ENCODE measurements around the gene SLAIN2. TPM values are rescaled to one million over a fixed set of nuclear protein-coding genes. Genes with fewer than 3 reads are reported as not detected.

The SLAIN2 gene
- total and polyA plus RNA-seq, 2 of the 4 experiments (the other 2 are of a cell fraction): 23.3 to 53.0 TPM

GRCh38 chr4:48429709-48430474 lies 88.6 kb downstream of the SLAIN2 start:
- no peak overlapping the region for H2AK5ac ChIP-seq (ENCODE audit: low read depth, low read length)
- H3K9me3 ChIP-seq (ENCODE audit: control insufficient read depth, insufficient read depth, low read length): no peaks in the 10 kb centered on the region
- no peak overlapping the region for H3K4me2 ChIP-seq (ENCODE audit: low read depth, low read length)
- dilution Hi-C loops (cut with HindIII; ENCODE audit: low sequenced_read_pairs, unreplicated experiment): no loop called here
- ChIA-PET POLR2A (ENCODE audit: unreplicated experiment) (no interaction called here), CTCF (no interaction called here)
- no peak overlapping the region for H3K23ac ChIP-seq (ENCODE audit: low read depth, low read length)
- no peak overlapping the region for H2BK20ac ChIP-seq (ENCODE audit: low read depth, low read length)
- H4K5ac ChIP-seq (ENCODE audit: low read depth, low read length): no peak overlapping the region
- in situ Hi-C loops (cut with MboI; ENCODE audit: low sequenced_read_pairs): no loop called here
- H2BK15ac ChIP-seq (ENCODE audit: low read depth, low read length): no peak overlapping the region
- H3K9ac ChIP-seq (ENCODE audit: low read depth, low read length): no peak overlapping the region
- no peaks in the 10 kb centered on the region for H4K20me1 ChIP-seq (ENCODE audit: insufficient read depth, low read length)
- H4K91ac ChIP-seq (ENCODE audit: insufficient read depth, low read depth, low read length): no peak overlapping the region
- H3K56ac ChIP-seq (ENCODE audit: extremely low read depth, insufficient read depth, low read length): no peak overlapping the region
- WGBS, 2 experiments (ENCODE audit: extremely low coverage in 2 of 2, insufficient read length in 1 of 2): no CpG with 5 or more reads among the region's 1 CpG
- no peak overlapping the region for H2BK120ac ChIP-seq (ENCODE audit: low read depth, low read length)
- no peak overlapping the region for H2BK5ac ChIP-seq (ENCODE audit: low read depth, low read length, poor library complexity, severe bottlenecking)
- H2AK9ac ChIP-seq (replicated peaks; ENCODE audit: low read depth, low read length, poor library complexity): no peak overlapping the region
- no peak for ATAC-seq (ENCODE audit: low read depth)
- no peaks in the 10 kb centered on the region; a peak in 1 of 4 replicates for H3K79me1 ChIP-seq (ENCODE audit: low read depth in 1 of 2, low read length in 2 of 2)
- no TSS peak for BruUV-seq (replicated peaks)
- no peak overlapping the region for H3K27ac ChIP-seq (ENCODE audit: insufficient read depth, low read length)
- H2AFZ ChIP-seq (replicated peaks; ENCODE audit: low read length, poor library complexity): no peak overlapping the region
- no peak overlapping the region for H3K4me3 ChIP-seq (ENCODE audit: insufficient read depth, low read depth, low read length)
- H3K4ac ChIP-seq (ENCODE audit: low read depth, low read length): no peak overlapping the region
- H3K4me1 ChIP-seq (ENCODE audit: control insufficient read depth, insufficient read depth, low read length): peaks cover 1% of the 10 kb centered on the region; the same call in 1 of the 2 replicates
- TF ChIP-seq CEBPB (IDR thresholded peaks at IDR 0.05; ENCODE audit: low read depth, low read length) (no peak), FOS (IDR thresholded peaks at IDR 0.05; ENCODE audit: low read depth, low read length) (no peak), RAD21 (IDR thresholded peaks at IDR 0.05; ENCODE audit: low read length) (no peak), RCOR1 (IDR thresholded peaks at IDR 0.05; ENCODE audit: insufficient replicate concordance, low read length) (no peak), MXI1 (IDR thresholded peaks at IDR 0.05; ENCODE audit: borderline replicate concordance, low read depth, low read length) (no peak), USF2 (IDR thresholded peaks at IDR 0.05; ENCODE audit: low read depth, low read length) (no peak), MAZ (IDR thresholded peaks at IDR 0.05; ENCODE audit: borderline replicate concordance, low read depth, low read length) (no peak), ELK1 (IDR thresholded peaks at IDR 0.05; ENCODE audit: borderline replicate concordance, low read depth, low read length) (no peak), BHLHE40 (IDR thresholded peaks at IDR 0.05; ENCODE audit: low read depth, low read length) (no peak), MAFK (IDR thresholded peaks at IDR 0.05; ENCODE audit: low read depth, low read length) (no peak), RFX5 (IDR thresholded peaks at IDR 0.05; ENCODE audit: low read depth, low read length) (no peak), CHD1 (IDR thresholded peaks at IDR 0.05; ENCODE audit: low read depth, low read length) (no peak), SMC3 (IDR thresholded peaks at IDR 0.05; ENCODE audit: low read depth, low read length) (no peak), POLR2A (IDR thresholded peaks at IDR 0.05; ENCODE audit: low read depth, low read length) (no peak), CTCF (conservative IDR thresholded peaks at IDR 0.05; ENCODE audit: low read depth, low read length) (no peak), NFE2L2 (IDR thresholded peaks at IDR 0.05; ENCODE audit: low read depth, low read length) (no peak)
- DNase-seq: no peak
- no peak overlapping the region for H4K8ac ChIP-seq (ENCODE audit: low read depth in 2 of 2, low read length in 2 of 2)
- H3K36me3 ChIP-seq (ENCODE audit: control insufficient read depth, insufficient read depth, low read length): no peaks in the 10 kb centered on the region
- no peak overlapping the region for H3K18ac ChIP-seq (ENCODE audit: low read depth, low read length)
- peaks cover 3% of the 10 kb centered on the region; the same call in 1 of the 2 replicates for H3K9me1 ChIP-seq (ENCODE audit: insufficient read depth, low read length)
- intact Hi-C loops (cut with micrococcal nuclease): no loop called here
- H3K27me3 ChIP-seq (ENCODE audit: control insufficient read depth, insufficient read depth, low read length): no peaks in the 10 kb centered on the region
- H3K14ac ChIP-seq (replicated peaks; ENCODE audit: low read depth, low read length): no peak overlapping the region
